Epithelial cell of proximal tubule (primary cell): ENCODE measurements around the gene OR4D11. TPM values are rescaled to one million over a fixed set of nuclear protein-coding genes. Genes with fewer than 3 reads are reported as not detected.
"Not testable (repeated sequence)": the region's sequence is repeated elsewhere in the genome, so short reads cannot be mapped to it uniquely, and the experiment has no call there.

Experiments used
- DNase-seq: peaks from one replicate; pipeline ENCODE4 v3.0.0-alpha.2; 2011; ENCODE audit warnings: low read depth
- H3K4me3 ChIP-seq: 2 replicates; pipeline ENCODE4 v1.5.1; 2011; ENCODE audit warnings: low read depth, mild to moderate bottlenecking, low read length
- total RNA-seq: library from RNA; depleted of rRNA; stranded (reverse); fragments of >200 nt; gene quantifications from 2 replicates; pipeline ENCODE4 v1.2.3, GENCODE V29; 2015
- TF ChIP-seq, protein P1 (sequence below): conservative IDR thresholded peaks from 2 replicates; pipeline ENCODE4 v1.5.1; 2012; ENCODE audit warnings: low read depth, mild to moderate bottlenecking, low read length

OR4D11 gene
- total RNA-seq, 1 donor from 2014 or later = not detected

DNA sequence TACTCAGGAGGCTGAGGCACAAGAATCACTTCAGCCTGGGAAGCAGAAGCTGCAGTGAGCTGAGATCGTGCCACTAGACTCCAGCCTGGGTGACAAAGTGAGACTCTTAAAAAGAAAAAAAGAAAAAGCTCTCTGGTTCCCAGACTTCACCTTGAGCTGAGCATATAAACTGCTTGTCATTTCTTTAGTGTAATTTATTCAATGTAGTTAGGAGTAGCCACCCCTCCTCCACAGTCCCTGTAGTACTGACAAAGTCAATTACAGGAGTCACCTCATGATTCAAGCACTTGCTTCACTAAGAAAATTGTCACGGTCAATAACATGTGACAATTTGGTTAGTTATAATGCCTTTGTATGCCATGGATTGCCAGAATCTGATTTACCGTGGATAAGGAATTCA is 23.0 kb upstream of the OR4D11 start:
- no peak overlapping the region for H3K4me3 ChIP-seq
- TF ChIP-seq, protein P1, sequence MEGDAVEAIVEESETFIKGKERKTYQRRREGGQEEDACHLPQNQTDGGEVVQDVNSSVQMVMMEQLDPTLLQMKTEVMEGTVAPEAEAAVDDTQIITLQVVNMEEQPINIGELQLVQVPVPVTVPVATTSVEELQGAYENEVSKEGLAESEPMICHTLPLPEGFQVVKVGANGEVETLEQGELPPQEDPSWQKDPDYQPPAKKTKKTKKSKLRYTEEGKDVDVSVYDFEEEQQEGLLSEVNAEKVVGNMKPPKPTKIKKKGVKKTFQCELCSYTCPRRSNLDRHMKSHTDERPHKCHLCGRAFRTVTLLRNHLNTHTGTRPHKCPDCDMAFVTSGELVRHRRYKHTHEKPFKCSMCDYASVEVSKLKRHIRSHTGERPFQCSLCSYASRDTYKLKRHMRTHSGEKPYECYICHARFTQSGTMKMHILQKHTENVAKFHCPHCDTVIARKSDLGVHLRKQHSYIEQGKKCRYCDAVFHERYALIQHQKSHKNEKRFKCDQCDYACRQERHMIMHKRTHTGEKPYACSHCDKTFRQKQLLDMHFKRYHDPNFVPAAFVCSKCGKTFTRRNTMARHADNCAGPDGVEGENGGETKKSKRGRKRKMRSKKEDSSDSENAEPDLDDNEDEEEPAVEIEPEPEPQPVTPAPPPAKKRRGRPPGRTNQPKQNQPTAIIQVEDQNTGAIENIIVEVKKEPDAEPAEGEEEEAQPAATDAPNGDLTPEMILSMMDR = no peak

DNA sequence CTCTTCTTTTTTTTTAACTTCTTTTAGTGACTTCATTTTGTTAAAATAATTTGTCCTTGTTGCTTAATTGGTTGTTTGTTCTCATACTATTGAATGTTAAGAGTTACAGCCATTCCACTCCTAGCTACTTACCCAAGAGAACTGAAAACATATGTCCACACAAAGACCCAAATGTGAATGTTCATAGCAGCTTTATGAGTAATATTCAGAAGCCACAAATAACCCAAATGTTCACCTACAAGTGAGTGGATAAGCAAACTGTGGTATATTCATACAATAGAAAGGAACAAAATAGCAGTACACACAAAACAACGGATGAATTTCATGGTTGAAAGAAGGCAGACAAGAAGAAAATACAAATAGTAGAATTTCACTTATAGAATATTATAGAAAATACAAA is 1.4 kb upstream of the OR4D11 start:
- TF ChIP-seq, protein P1 = no peak
- H3K4me3 ChIP-seq = no peak overlapping the region
- no peak for DNase-seq

More for the DNA sequence above, 23.0 kb upstream of the OR4D11 start:
- DNase-seq = no peak

DNA sequence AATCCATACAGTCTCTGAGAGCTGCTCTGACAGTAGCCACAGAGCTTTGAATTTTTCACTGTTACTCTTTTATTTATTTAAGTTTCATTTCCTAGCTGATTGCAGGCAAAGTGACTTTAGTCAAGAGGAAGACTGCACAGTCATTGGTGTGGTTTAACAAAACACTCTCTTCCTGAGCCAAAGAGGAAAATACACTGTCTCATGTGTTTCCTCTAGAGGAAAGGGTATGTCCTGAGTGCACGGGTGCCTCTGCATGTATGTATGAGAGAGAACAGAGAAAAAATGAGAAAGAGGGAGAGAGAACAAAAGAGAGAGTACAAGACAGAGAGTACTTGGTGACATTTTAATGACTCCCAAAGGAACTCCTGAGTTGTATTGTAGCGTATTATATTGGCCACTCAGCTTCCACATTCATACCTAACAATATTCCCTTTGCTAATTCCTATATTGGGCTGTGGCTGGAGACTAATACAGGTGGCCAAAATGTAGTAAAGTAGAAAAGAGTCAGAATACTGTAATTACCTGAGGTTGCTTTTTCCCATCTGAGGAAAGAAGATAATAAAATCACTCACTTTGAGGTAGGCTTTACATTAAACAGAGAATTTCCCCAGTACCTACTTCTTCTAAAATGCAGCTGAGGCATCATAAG is 7.7 kb downstream of the OR4D11 start, which contains the start of gene OR4D9:
Gene OR4D9, plus strand, starts transcription at position 599 of the 649 bp plus-strand sequence. CDS start 3,374 bp downstream, outside the sequence.
- no peak within 1 kb of the TSS for H3K4me3 ChIP-seq
- no peak for DNase-seq
- TF ChIP-seq, protein P1 = no peak

DNA sequence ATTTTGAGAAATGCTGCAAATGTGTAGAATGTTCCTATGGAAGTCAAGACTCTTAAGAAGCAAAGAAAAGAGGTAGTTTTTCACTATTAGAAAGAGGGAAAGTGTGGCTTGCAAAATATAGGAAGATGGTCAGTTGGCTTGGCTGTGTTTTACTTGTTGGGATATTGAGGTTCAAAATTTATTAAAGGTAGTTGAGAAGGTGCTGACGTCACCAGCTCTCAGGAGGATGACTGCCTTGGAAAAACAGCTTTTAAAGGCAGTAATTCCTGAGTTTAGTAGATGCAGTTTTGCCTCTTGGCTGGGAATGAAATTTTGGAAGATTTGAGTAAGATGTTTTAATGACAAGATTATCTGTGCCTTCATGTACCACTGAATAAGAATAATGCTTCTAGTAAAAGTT is 8.3 kb downstream of the OR4D11 start:
- H3K4me3 ChIP-seq = no peak overlapping the region
- no peak for DNase-seq
- TF ChIP-seq, protein P1 = no peak

DNA sequence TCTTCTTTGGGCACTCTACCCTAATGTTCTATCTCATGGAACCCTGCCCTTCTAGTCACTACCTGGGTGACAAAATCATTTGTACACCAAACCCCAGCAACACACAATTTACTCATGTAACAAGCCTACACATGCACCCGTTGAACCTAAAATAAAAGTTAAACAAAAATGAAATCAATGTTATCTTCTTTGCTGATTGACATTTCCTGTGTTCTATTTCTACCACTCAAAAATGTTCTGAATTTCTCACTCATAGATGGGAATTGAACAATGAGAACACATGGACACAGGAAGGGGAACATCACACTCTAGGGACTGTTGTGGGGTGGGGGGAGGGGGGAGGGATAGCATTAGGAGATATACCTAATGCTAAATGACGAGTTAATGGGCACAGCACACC is 16.8 kb downstream of the OR4D11 start:
- H3K4me3 ChIP-seq, DNase-seq: not testable (repeated sequence)

DNA sequence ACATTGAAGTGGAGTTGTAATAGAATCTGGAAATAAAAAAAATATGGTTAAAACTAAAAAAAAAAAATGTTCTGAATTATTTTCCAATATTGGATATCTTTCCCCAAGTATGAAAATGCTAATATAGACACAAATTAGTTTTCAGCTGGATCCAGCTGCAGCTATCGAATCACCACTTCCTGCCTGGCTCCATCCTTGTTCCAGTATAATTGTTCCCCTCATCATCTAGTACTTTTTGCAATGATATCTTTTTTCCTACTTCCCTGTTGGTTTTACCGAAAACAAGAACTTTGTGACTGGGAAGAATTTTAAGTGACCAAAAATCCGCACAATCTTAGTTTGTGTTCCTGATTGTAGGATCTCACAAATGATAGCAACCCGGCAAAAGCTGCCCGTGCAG is 17.4 kb downstream of the OR4D11 start:
- DNase-seq = no peak
- TF ChIP-seq, protein P1 = no peak
- no peak overlapping the region for H3K4me3 ChIP-seq

DNA sequence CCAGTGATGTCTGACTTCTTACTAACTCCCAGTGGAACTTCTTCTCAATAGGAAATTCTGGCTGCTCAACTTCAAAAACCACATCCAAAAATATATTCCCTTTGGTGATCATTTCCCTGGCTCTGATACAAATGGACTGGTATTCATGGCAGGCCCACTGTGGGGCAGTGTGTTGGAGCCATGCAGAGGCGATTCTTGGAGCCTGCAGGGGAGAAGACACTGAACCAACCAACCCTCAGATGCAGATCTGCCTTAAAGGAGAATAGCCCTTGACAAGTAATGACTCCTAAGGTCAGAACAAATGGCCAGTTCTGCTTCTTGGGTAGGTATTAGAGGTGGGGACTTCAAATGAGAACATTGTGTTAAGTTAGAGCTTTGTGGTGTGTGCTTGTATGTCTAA is 20.2 kb downstream of the OR4D11 start:
- no peak overlapping the region for H3K4me3 ChIP-seq
- TF ChIP-seq, protein P1 = peak; percentile 24
- no peak for DNase-seq
